Epithelial cell of proximal tubule (primary cell): ENCODE results near the gene UGT3A1. TPM values are rescaled to one million over a fixed set of nuclear protein-coding genes. Genes with fewer than 3 reads are reported as not detected.
"Not testable (repeated sequence)": the region's sequence is repeated elsewhere in the genome, so short reads cannot be mapped to it uniquely, and the experiment has no call there.

Experiments used
- DNase-seq: peaks from one replicate; pipeline ENCODE4 v3.0.0-alpha.2; 2011; ENCODE audit warnings: low read depth
- H3K4me3 ChIP-seq: 2 replicates; pipeline ENCODE4 v1.5.1; 2011; ENCODE audit warnings: low read depth, mild to moderate bottlenecking, low read length
- total RNA-seq: library from RNA; depleted of rRNA; stranded (reverse); fragments of >200 nt; gene quantifications from 2 replicates; pipeline ENCODE4 v1.2.3, GENCODE V29; 2015
- TF ChIP-seq, protein P1 (sequence below): conservative IDR thresholded peaks from 2 replicates; pipeline ENCODE4 v1.5.1; 2012; ENCODE audit warnings: low read depth, mild to moderate bottlenecking, low read length

The UGT3A1 gene
- total RNA-seq, 1 donor from 2014 or later, result 0.12 TPM

- DNase-seq, result no peak
- TF ChIP-seq, protein P1, sequence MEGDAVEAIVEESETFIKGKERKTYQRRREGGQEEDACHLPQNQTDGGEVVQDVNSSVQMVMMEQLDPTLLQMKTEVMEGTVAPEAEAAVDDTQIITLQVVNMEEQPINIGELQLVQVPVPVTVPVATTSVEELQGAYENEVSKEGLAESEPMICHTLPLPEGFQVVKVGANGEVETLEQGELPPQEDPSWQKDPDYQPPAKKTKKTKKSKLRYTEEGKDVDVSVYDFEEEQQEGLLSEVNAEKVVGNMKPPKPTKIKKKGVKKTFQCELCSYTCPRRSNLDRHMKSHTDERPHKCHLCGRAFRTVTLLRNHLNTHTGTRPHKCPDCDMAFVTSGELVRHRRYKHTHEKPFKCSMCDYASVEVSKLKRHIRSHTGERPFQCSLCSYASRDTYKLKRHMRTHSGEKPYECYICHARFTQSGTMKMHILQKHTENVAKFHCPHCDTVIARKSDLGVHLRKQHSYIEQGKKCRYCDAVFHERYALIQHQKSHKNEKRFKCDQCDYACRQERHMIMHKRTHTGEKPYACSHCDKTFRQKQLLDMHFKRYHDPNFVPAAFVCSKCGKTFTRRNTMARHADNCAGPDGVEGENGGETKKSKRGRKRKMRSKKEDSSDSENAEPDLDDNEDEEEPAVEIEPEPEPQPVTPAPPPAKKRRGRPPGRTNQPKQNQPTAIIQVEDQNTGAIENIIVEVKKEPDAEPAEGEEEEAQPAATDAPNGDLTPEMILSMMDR, result no peak
- no peak overlapping the region for H3K4me3 ChIP-seq
Measured at GRCh38 chr5:36028816-36029465, 37.8 kb upstream of the UGT3A1 start.

DNA sequence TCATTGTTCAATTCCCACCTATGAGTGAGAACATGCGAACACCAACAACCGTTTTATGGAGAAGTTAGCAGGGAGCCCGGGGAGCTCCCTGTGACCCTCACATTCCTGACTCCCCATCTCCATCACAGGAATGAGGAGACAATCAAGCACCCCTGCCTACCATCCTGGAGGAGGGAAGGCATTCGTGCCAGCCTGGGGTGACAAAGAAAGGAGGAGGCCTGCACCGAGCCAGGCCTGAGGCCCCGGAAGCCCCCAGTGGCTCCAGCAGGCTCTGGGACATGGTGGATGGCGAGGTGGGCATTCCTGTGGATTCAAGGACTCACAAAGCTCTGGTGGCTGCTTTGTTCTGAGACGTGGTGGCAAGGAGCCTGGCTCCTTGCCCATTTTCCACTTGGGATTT, 36.5 kb upstream of the UGT3A1 start:
- no peak overlapping the region for H3K4me3 ChIP-seq
- TF ChIP-seq, protein P1, result no peak
- DNase-seq, result no peak

GRCh38 chr5:36026706-36027465, 35.7 kb upstream of the UGT3A1 start:
- no peak for DNase-seq
- H3K4me3 ChIP-seq, result no peak overlapping the region
- TF ChIP-seq, protein P1, result no peak

DNA sequence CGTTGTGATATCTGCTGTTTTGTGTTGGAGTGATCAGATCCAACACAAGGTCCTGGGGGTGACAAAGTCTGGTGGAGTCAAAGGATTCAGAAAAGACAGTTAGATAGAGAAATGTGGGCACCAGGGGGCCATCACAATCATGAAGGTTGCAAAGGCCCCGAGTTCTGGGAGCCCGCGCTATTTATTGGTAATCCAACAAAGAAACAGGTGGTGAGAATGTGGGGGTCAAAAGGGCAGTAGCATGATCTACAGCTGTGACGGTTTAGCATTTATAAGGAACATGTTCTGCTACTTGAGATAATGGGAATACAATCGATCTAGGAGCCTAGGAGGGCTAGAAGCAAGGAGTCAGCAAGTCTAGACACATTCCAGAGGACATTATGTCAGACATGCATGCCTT, 31.1 kb upstream of the UGT3A1 start:
- H3K4me3 ChIP-seq, DNase-seq: not testable (repeated sequence)

DNA sequence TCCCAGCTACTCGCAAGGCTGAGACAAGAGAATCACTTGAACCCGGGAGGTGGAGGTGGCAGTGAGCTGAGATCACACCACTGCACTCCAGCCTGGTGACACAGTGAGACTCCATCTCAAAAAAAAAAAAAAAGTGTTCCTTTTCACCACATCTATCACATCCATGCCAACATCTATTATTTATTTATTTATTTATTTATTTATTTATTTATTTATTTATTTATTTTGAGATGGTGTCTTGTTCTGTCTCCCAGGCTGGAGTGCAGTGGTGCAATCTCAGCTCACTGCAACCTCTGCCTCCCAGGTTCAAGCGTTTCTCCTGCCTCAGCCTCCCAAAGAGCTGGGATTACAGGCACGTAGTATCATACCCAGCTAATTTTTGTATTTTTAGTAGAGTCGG, 28.4 kb upstream of the UGT3A1 start:
- H3K4me3 ChIP-seq, DNase-seq: not testable (repeated sequence)

GRCh38 chr5:36017622-36018021, 26.4 kb upstream of the UGT3A1 start:
- DNase-seq, result no peak
- TF ChIP-seq, protein P1, result no peak
- no peak overlapping the region for H3K4me3 ChIP-seq

- H3K4me3 ChIP-seq, result no peak overlapping the region
- DNase-seq, result no peak
- TF ChIP-seq, protein P1, result no peak
Measured at GRCh38 chr5:36017004-36017403, 25.8 kb upstream of the UGT3A1 start.

GRCh38 chr5:36013182-36013581, 22.0 kb upstream of the UGT3A1 start:
- no peak for DNase-seq
- H3K4me3 ChIP-seq, result no peak overlapping the region
- TF ChIP-seq, protein P1, result no peak
